Fibroblast of lung (primary cell): ENCODE data around the gene JOSD2. TPM values are rescaled to one million over a fixed set of nuclear protein-coding genes. Genes with fewer than 3 reads are reported as not detected.
"Not testable (repeated sequence)": the region's sequence is repeated elsewhere in the genome, so short reads cannot be mapped to it uniquely, and the experiment has no call there.

Source experiments
- DNase-seq, 2 donors: peaks; one replicate each; pipeline versions ENCODE4 v3.0.0 to v3.0.0-alpha.2; 2010; ENCODE audit warnings: low read depth in 2 of 2
- H2AFZ ChIP-seq: 2 replicates; pipeline ENCODE4 v1.5.1; 2012; ENCODE audit warnings: low read length, control low read depth, inconsistent platforms
- H3K27ac ChIP-seq: 2 replicates; pipeline ENCODE4 v1.5.1; 2011; ENCODE audit warnings: low read length, control low read depth; ENCODE audit not compliant: insufficient read depth
- H3K27me3 ChIP-seq: 2 replicates; pipeline ENCODE4 v1.5.1; 2011; ENCODE audit warnings: mild to moderate bottlenecking, low read length; ENCODE audit not compliant: control insufficient read depth, insufficient read depth
- H3K36me3 ChIP-seq: 2 replicates; pipeline ENCODE4 v1.5.1; 2011; ENCODE audit warnings: low read length; ENCODE audit not compliant: control insufficient read depth, insufficient read depth
- H3K4me1 ChIP-seq: 2 replicates; pipeline ENCODE4 v1.5.1; 2011; ENCODE audit warnings: low read length; ENCODE audit not compliant: control insufficient read depth, insufficient read depth; ENCODE audit errors: extremely low read depth
- H3K4me2 ChIP-seq: 2 replicates; pipeline ENCODE4 v1.5.1; 2011; ENCODE audit warnings: low read length, control low read depth; ENCODE audit not compliant: insufficient read depth; ENCODE audit errors: extremely low read depth
- H3K4me3 ChIP-seq, 4 experiments: fragments of 200-600 bp in 1 of 4; sonication (generic) in 1 of 4; replicated peaks in 1 of 4; 2 replicates each; pipeline ENCODE4 v1.5.1; 2011 to 2016; ENCODE audit warnings: low read length in 4 of 4, low read depth in 3 of 4, mild to moderate bottlenecking in 3 of 4, control low read depth in 2 of 4, inconsistent platforms in 1 of 4, mixed read lengths in 1 of 4; ENCODE audit not compliant: insufficient read depth in 1 of 4; ENCODE audit errors: control extremely low read depth in 1 of 4
- H3K79me2 ChIP-seq: 2 replicates; pipeline ENCODE4 v1.5.1; 2012; ENCODE audit warnings: mild to moderate bottlenecking, low read length, inconsistent platforms; ENCODE audit not compliant: control insufficient read depth, insufficient read depth
- H3K9ac ChIP-seq: 2 replicates; pipeline ENCODE4 v1.5.1; 2011; ENCODE audit warnings: mild to moderate bottlenecking, low read length, control low read depth; ENCODE audit not compliant: insufficient read depth
- H3K9me3 ChIP-seq: 2 replicates; pipeline ENCODE4 v1.5.1; 2012; ENCODE audit warnings: low read depth, low read length; ENCODE audit not compliant: control insufficient read depth, insufficient read depth
- H4K20me1 ChIP-seq: 2 replicates; pipeline ENCODE4 v1.5.1; 2011; ENCODE audit warnings: low read length; ENCODE audit not compliant: control insufficient read depth, insufficient read depth; ENCODE audit errors: extremely low read depth
- EZH2 ChIP-seq: IDR thresholded peaks from 2 replicates; pipeline ENCODE4 v1.5.1; 2012; ENCODE audit warnings: low read length, control low read depth, mild to moderate bottlenecking; ENCODE audit errors: missing control alignments
- polyA plus RNA-seq, 2 donors: library from polyadenylated mRNA; depleted of rRNA in 1 of 2; stranded (reverse) in 1 of 2; unstranded in 1 of 2; fragments of >200 nt; gene quantifications; 2 replicates each; pipeline ENCODE4 v1.2.1, GENCODE V29; 2011 to 2012; ENCODE audit warnings: missing spikeins in 1 of 2
- total RNA-seq: library from RNA; depleted of rRNA; stranded (reverse); fragments of >200 nt; gene quantifications from 2 replicates; pipeline ENCODE4 v1.2.1, GENCODE V29; 2014
- TF ChIP-seq, protein P1 (sequence below), 2 donors: IDR thresholded peaks in 1 of 2; conservative IDR thresholded peaks in 1 of 2; 1 replicate in 1 of 2; 2 replicates in 1 of 2; pipeline ENCODE4 v1.5.1; 2011 to 2012; ENCODE audit warnings: low read length in 2 of 2, control low read depth in 1 of 2, inconsistent platforms in 1 of 2, low read depth in 1 of 2, mild to moderate bottlenecking in 1 of 2

JOSD2 gene
- total and polyA plus RNA-seq, 2 donors (not counting 1 experiment from before 2014, with no cell fraction given): 17.3 to 48.6 TPM

GRCh38 chr19:50531171-50531612, 20.2 kb upstream of the JOSD2 start:
- no peak overlapping the region for H3K4me3 ChIP-seq
- no peaks in the 10 kb centered on the region for H3K9me3 ChIP-seq
- no peaks in the 10 kb centered on the region for H4K20me1 ChIP-seq
- no peaks in the 10 kb centered on the region for H3K36me3 ChIP-seq
- no peak overlapping the region for H3K4me2 ChIP-seq
- no peak for DNase-seq
- no peak overlapping the region for H3K27ac ChIP-seq
- H3K9ac ChIP-seq: no peak overlapping the region
- no peak overlapping the region for H2AFZ ChIP-seq
- H3K4me1 ChIP-seq: no peaks in the 10 kb centered on the region
- H3K79me2 ChIP-seq: no peaks in the 10 kb centered on the region
- H3K27me3 ChIP-seq: no peaks in the 10 kb centered on the region
- no peak for TF ChIP-seq EZH2

GRCh38 chr19:50528052-50528451, 17.1 kb upstream of the JOSD2 start:
- not testable (repeated sequence) for H4K20me1 ChIP-seq, DNase-seq, H3K4me1 ChIP-seq, H3K27me3 ChIP-seq, H3K9me3 ChIP-seq, H3K27ac ChIP-seq, H3K4me3 ChIP-seq, H3K36me3 ChIP-seq, H3K79me2 ChIP-seq, H2AFZ ChIP-seq, H3K9ac ChIP-seq, H3K4me2 ChIP-seq

- H3K36me3 ChIP-seq: no peaks in the 10 kb centered on the region
- no peak overlapping the region for H3K9ac ChIP-seq
- H2AFZ ChIP-seq: no peak overlapping the region
- no peaks in the 10 kb centered on the region for H3K27me3 ChIP-seq
- H3K9me3 ChIP-seq: no peaks in the 10 kb centered on the region
- no peak overlapping the region for H3K4me2 ChIP-seq
- DNase-seq: no peak
- TF ChIP-seq, protein P1, sequence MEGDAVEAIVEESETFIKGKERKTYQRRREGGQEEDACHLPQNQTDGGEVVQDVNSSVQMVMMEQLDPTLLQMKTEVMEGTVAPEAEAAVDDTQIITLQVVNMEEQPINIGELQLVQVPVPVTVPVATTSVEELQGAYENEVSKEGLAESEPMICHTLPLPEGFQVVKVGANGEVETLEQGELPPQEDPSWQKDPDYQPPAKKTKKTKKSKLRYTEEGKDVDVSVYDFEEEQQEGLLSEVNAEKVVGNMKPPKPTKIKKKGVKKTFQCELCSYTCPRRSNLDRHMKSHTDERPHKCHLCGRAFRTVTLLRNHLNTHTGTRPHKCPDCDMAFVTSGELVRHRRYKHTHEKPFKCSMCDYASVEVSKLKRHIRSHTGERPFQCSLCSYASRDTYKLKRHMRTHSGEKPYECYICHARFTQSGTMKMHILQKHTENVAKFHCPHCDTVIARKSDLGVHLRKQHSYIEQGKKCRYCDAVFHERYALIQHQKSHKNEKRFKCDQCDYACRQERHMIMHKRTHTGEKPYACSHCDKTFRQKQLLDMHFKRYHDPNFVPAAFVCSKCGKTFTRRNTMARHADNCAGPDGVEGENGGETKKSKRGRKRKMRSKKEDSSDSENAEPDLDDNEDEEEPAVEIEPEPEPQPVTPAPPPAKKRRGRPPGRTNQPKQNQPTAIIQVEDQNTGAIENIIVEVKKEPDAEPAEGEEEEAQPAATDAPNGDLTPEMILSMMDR (conservative IDR thresholded peaks at IDR 0.05 in 1 of 2, IDR thresholded peaks at IDR 0.05 in 1 of 2; ENCODE audit: low read depth in 1 of 2, low read length in 2 of 2): no peak
- TF ChIP-seq EZH2: no peak
- no peak overlapping the region for H3K27ac ChIP-seq
- H3K79me2 ChIP-seq: no peaks in the 10 kb centered on the region
- no peak overlapping the region for H3K4me3 ChIP-seq
- H4K20me1 ChIP-seq: no peaks in the 10 kb centered on the region
- H3K4me1 ChIP-seq: no peaks in the 10 kb centered on the region
These were observed 11.9 kb upstream of the JOSD2 start for GRCh38 chr19:50522881-50523280.

GRCh38 chr19:50520822-50521465, 10.0 kb upstream of the JOSD2 start:
- Histone ChIP-seq H2AFZ (no peak overlapping the region), H3K4me3 (no peak overlapping the region), H4K20me1 (no peaks in the 10 kb centered on the region), H3K4me2 (no peak overlapping the region), H3K9ac (no peak overlapping the region), H3K4me1 (no peaks in the 10 kb centered on the region), H3K27me3 (no peaks in the 10 kb centered on the region), H3K36me3 (no peaks in the 10 kb centered on the region), H3K27ac (no peak overlapping the region), H3K9me3 (no peaks in the 10 kb centered on the region), H3K79me2 (no peaks in the 10 kb centered on the region)
- DNase-seq: no peak
- TF ChIP-seq, protein P1 (conservative IDR thresholded peaks at IDR 0.05 in 1 of 2, IDR thresholded peaks at IDR 0.05 in 1 of 2; ENCODE audit: low read depth in 1 of 2, low read length in 2 of 2): no peak
- TF ChIP-seq EZH2: no peak
